Mesodermal cell (in vitro differentiated cells): ENCODE results near the gene POLN. TPM values are rescaled to one million over a fixed set of nuclear protein-coding genes. Genes with fewer than 3 reads are reported as not detected.

ENCODE experiments used
- H3K27ac ChIP-seq: 2 replicates; pipeline ENCODE4 v1.7.0; 2013; ENCODE audit warnings: mild to moderate bottlenecking, low read depth, low read length, moderate library complexity; ENCODE audit not compliant: severe bottlenecking
- H3K36me3 ChIP-seq: 2 replicates; pipeline ENCODE4 v1.7.1; 2013; ENCODE audit warnings: mild to moderate bottlenecking, low read length, moderate library complexity; ENCODE audit not compliant: control insufficient read depth, insufficient read depth
- H3K4me1 ChIP-seq: one replicate; pipeline ENCODE4 v1.7.1; 2013; ENCODE audit warnings: mild to moderate bottlenecking, low read length; ENCODE audit not compliant: insufficient read depth, control insufficient read depth, poor library complexity, severe bottlenecking
- H3K4me3 ChIP-seq: 2 replicates; pipeline ENCODE4 v1.7.0; 2013; ENCODE audit warnings: low read length, control low read depth, mild to moderate bottlenecking; ENCODE audit not compliant: insufficient read depth, poor library complexity, severe bottlenecking; ENCODE audit errors: extremely low read depth
- H3K9me3 ChIP-seq: 2 replicates; pipeline ENCODE4 v1.7.1; 2013; ENCODE audit warnings: mild to moderate bottlenecking, low read length, moderate library complexity; ENCODE audit not compliant: control insufficient read depth
- WGBS, 2 experiments: methylation state at CpG; one replicate each; pipeline ENCODE4 v1.1.5; 2013; ENCODE audit warnings: missing lambda C conversion rate in 2 of 2; ENCODE audit not compliant: insufficient coverage in 2 of 2; 5-methylcytosine and 5-hydroxymethylcytosine counted together
- polyA plus RNA-seq, 2 experiments: library from polyadenylated mRNA; stranded (reverse); fragments of 50-300 nt; gene quantifications; one replicate each; pipeline ENCODE4 v1.2.3, GENCODE V29; 2013

POLN gene
- polyA plus RNA-seq (2013, experiment 1 of 2) = 3.1 TPM
- polyA plus RNA-seq (2013, experiment 2 of 2) = 1.0 TPM

- peak within 1 kb of the TSS; percentile 80 for H3K4me3 ChIP-seq
- peaks cover 14% of the 10 kb centered on the region for H3K4me1 ChIP-seq
- no peaks in the 10 kb centered on the region for H3K9me3 ChIP-seq
- H3K27ac ChIP-seq = no peak within 1 kb of the TSS
- peaks cover 16% of the 10 kb centered on the region for H3K36me3 ChIP-seq
- 0% methylated on average over 61 to 70 of the region's 88 CpGs for WGBS, 2 experiments
Observed at GRCh38 chr4:2241410-2242353, at the start of gene POLN, which contains the start of gene HAUS3. Gene POLN, minus strand, starts transcription at chr4:2242121. Its CDS starts 12,890 bp downstream, at chr4:2229231. Gene HAUS3, minus strand, starts transcription at chr4:2242121. Its CDS starts 1,175 bp downstream, at chr4:2240946.

GRCh38 chr4:2290974-2291704 is 49.2 kb upstream of the POLN start:
- Histone ChIP-seq H3K4me3 (no peak overlapping the region), H3K9me3 (no peaks in the 10 kb centered on the region), H3K36me3 (no peaks in the 10 kb centered on the region), H3K4me1 (peaks cover 3% of the 10 kb centered on the region), H3K27ac (no peak overlapping the region)
- 85% methylated on average over 21 to 22 of the region's 24 CpGs for WGBS, 2 experiments

GRCh38 chr4:2290488-2290887 is 48.6 kb upstream of the POLN start:
- H3K36me3 ChIP-seq = no peaks in the 10 kb centered on the region
- WGBS, 2 experiments = 94 to 96% methylated on average over 7 of the region's 9 CpGs
- no peaks in the 10 kb centered on the region for H3K9me3 ChIP-seq
- no peak overlapping the region for H3K27ac ChIP-seq
- H3K4me3 ChIP-seq = no peak overlapping the region
- H3K4me1 ChIP-seq = peaks cover 9% of the 10 kb centered on the region

- WGBS, 2 experiments = 84 to 96% methylated on average over 10 to 11 of the region's 11 CpGs
- Histone ChIP-seq H3K27ac (no peak overlapping the region), H3K36me3 (no peaks in the 10 kb centered on the region), H3K9me3 (no peaks in the 10 kb centered on the region), H3K4me1 (peaks cover 15% of the 10 kb centered on the region), H3K4me3 (no peak overlapping the region)
Observed at GRCh38 chr4:2289955-2290333, 48.0 kb upstream of the POLN start.

GRCh38 chr4:2289311-2289954 is 47.5 kb upstream of the POLN start:
- Histone ChIP-seq H3K4me1 (peaks cover 19% of the 10 kb centered on the region), H3K4me3 (no peak overlapping the region), H3K36me3 (no peaks in the 10 kb centered on the region), H3K9me3 (no peaks in the 10 kb centered on the region), H3K27ac (no peak overlapping the region)
- 93 to 94% methylated on average over 7 to 13 of the region's 14 CpGs for WGBS, 2 experiments

GRCh38 chr4:2288051-2288541 is 46.2 kb upstream of the POLN start:
- peaks cover 19% of the 10 kb centered on the region for H3K4me1 ChIP-seq
- no peaks in the 10 kb centered on the region for H3K36me3 ChIP-seq
- H3K27ac ChIP-seq = no peak overlapping the region
- no peaks in the 10 kb centered on the region for H3K9me3 ChIP-seq
- WGBS, 2 experiments = 96% methylated on average over 8 to 10 of the region's 10 CpGs
- H3K4me3 ChIP-seq = no peak overlapping the region

GRCh38 chr4:2287594-2287915 is 45.6 kb upstream of the POLN start:
- Histone ChIP-seq H3K36me3 (no peaks in the 10 kb centered on the region), H3K4me3 (no peak overlapping the region), H3K27ac (no peak overlapping the region), H3K4me1 (peaks cover 19% of the 10 kb centered on the region), H3K9me3 (no peaks in the 10 kb centered on the region)
- 74 to 94% methylated on average over 3 of the region's 9 CpGs for WGBS, 2 experiments

GRCh38 chr4:2286904-2287593 is 45.1 kb upstream of the POLN start:
- Histone ChIP-seq H3K27ac (no peak overlapping the region), H3K4me3 (no peak overlapping the region), H3K36me3 (no peaks in the 10 kb centered on the region), H3K4me1 (peaks cover 19% of the 10 kb centered on the region), H3K9me3 (no peaks in the 10 kb centered on the region)
- WGBS, 2 experiments = 82 to 84% methylated on average over 16 to 19 of the region's 19 CpGs

- H3K36me3 ChIP-seq = no peaks in the 10 kb centered on the region
- no peaks in the 10 kb centered on the region for H3K9me3 ChIP-seq
- H3K27ac ChIP-seq = peak overlapping the region; percentile 62
- 89 to 91% methylated on average over 20 to 25 of the region's 27 CpGs for WGBS, 2 experiments
- H3K4me3 ChIP-seq = no peak overlapping the region
- peaks cover 19% of the 10 kb centered on the region for H3K4me1 ChIP-seq
Observed at GRCh38 chr4:2285613-2286381, 43.9 kb upstream of the POLN start.
